ENCODE measurements around the gene JPT1. TPM values are rescaled to one million over a fixed set of nuclear protein-coding genes. Genes with fewer than 3 reads are reported as not detected.

Gene JPT1
- total RNA-seq, 1 experiment from 2014 or later = 448 TPM

DNA sequence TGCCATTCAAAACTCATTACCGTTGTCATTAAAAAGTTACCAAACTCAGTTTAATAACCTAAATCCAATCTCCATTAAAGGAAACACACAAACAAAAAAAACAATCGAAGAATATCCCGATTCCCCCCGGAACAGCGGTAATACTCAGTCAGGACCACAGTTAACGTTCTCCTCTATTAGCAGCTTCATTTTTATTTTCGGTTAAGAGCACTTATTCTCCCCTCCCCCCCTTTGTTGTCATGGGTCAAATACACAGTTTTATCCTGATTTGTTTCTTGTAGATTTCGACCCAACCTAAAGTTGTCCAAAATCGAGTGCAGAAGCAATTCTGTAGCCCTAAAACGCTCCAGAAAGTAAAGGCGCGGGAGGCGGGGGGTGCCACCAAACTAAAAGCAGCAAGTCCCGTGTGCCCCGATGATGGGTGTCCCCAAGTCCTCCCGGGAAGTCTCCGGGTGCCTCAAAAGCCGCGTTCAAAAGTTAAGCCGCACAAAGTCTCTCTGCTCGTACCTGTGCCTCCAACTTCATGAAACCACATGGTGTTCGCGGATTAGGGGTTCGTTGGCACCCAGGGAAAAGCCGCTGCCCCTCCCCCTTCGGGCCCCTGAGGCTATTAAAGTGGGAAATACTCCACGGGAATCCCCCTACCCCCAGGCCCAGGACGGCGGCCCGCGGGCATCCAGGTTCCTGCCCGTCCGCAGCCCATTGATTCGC lies 27.5 kb upstream of the JPT1 start:
- Histone ChIP-seq H3K9me3 (ENCODE audit: control insufficient read depth, insufficient read depth, low read depth, low read length) (no peaks in the 10 kb centered on the region), H3K4me3 (ENCODE audit: low read depth in 2 of 2, low read length in 2 of 2) (peak overlapping the region; percentile 88 to 98), H3K27me3 (ENCODE audit: control insufficient read depth, insufficient read depth, low read length) (no peaks in the 10 kb centered on the region), H3K27ac (ENCODE audit: low read length) (peak overlapping the region; percentile 90), H3K36me3 (ENCODE audit: control insufficient read depth, insufficient read depth, low read length) (peaks cover 18% of the 10 kb centered on the region), H3K4me1 (ENCODE audit: control insufficient read depth, insufficient read depth, low read length) (no peaks in the 10 kb centered on the region; the same call in 1 of the 2 replicates)
- ChIA-PET POLR2A (no interaction called here), CTCF (interaction anchor here (1.0 to 1.5 kb wide), 2 partner anchors 10 to 68 kb away, joined by 3 to 4 read pairs; no protein-coding TSS in a partner anchor)
- no TSS peak for BruUV-seq (replicated peaks)
- in situ Hi-C loops (cut with HindIII; ENCODE audit: low pct_unique_long_range_greater_than_20kb, low sequenced_read_pairs) (no loop called here), intact Hi-C loops (cut with micrococcal nuclease; ENCODE audit: unreplicated experiment) (no loop called here)
- no peak for DNase-seq (ENCODE audit: low read depth, low spot score)
- no peak for TF ChIP-seq POLR2AphosphoS5 (IDR thresholded peaks at IDR 0.05; ENCODE audit: low read depth, low read length)
- TF ChIP-seq SIN3A (IDR thresholded peaks at IDR 0.05; ENCODE audit: borderline replicate concordance, insufficient read depth, low read depth, low read length) = no peak
- TF ChIP-seq, protein P1, sequence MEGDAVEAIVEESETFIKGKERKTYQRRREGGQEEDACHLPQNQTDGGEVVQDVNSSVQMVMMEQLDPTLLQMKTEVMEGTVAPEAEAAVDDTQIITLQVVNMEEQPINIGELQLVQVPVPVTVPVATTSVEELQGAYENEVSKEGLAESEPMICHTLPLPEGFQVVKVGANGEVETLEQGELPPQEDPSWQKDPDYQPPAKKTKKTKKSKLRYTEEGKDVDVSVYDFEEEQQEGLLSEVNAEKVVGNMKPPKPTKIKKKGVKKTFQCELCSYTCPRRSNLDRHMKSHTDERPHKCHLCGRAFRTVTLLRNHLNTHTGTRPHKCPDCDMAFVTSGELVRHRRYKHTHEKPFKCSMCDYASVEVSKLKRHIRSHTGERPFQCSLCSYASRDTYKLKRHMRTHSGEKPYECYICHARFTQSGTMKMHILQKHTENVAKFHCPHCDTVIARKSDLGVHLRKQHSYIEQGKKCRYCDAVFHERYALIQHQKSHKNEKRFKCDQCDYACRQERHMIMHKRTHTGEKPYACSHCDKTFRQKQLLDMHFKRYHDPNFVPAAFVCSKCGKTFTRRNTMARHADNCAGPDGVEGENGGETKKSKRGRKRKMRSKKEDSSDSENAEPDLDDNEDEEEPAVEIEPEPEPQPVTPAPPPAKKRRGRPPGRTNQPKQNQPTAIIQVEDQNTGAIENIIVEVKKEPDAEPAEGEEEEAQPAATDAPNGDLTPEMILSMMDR (IDR thresholded peaks at IDR 0.05) = no peak
- no peak for TF ChIP-seq TCF7L2 (IDR thresholded peaks at IDR 0.05; ENCODE audit: low read depth, low read length)
- TF ChIP-seq, protein P2, sequence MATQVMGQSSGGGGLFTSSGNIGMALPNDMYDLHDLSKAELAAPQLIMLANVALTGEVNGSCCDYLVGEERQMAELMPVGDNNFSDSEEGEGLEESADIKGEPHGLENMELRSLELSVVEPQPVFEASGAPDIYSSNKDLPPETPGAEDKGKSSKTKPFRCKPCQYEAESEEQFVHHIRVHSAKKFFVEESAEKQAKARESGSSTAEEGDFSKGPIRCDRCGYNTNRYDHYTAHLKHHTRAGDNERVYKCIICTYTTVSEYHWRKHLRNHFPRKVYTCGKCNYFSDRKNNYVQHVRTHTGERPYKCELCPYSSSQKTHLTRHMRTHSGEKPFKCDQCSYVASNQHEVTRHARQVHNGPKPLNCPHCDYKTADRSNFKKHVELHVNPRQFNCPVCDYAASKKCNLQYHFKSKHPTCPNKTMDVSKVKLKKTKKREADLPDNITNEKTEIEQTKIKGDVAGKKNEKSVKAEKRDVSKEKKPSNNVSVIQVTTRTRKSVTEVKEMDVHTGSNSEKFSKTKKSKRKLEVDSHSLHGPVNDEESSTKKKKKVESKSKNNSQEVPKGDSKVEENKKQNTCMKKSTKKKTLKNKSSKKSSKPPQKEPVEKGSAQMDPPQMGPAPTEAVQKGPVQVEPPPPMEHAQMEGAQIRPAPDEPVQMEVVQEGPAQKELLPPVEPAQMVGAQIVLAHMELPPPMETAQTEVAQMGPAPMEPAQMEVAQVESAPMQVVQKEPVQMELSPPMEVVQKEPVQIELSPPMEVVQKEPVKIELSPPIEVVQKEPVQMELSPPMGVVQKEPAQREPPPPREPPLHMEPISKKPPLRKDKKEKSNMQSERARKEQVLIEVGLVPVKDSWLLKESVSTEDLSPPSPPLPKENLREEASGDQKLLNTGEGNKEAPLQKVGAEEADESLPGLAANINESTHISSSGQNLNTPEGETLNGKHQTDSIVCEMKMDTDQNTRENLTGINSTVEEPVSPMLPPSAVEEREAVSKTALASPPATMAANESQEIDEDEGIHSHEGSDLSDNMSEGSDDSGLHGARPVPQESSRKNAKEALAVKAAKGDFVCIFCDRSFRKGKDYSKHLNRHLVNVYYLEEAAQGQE (IDR thresholded peaks at IDR 0.05; ENCODE audit: insufficient read depth in 1 of 2, low read depth in 2 of 2, low read length in 1 of 2) = no peak
- ATAC-seq = peak; percentile 31; the same call in 1 of the 2 replicates

DNA sequence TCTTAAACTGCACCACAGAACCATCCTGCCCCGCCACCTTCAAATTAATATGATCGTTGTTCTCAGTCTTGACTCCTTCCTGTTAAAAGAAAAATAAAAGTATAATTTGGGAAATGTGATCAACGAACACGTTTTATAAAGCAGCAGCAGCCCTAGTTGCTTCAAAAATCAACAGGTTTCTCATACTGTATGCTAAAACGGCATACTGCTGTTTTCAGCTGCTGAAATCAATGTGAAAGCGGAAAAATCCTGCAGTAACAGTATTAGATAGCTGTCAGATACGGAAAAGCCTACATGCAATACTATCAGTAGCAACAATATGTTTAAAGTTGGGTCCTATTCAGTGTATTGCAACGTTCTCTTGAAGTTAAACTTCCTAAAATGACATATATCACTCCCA lies 26.8 kb upstream of the JPT1 start:
- Histone ChIP-seq H3K9me3 (ENCODE audit: control insufficient read depth, insufficient read depth, low read depth, low read length) (no peaks in the 10 kb centered on the region), H3K36me3 (ENCODE audit: control insufficient read depth, insufficient read depth, low read length) (peaks cover 18% of the 10 kb centered on the region), H3K27ac (ENCODE audit: low read length) (peak overlapping the region; percentile 90), H3K4me3 (ENCODE audit: low read depth in 2 of 2, low read length in 2 of 2) (peak overlapping the region; percentile 88 to 98), H3K27me3 (ENCODE audit: control insufficient read depth, insufficient read depth, low read length) (no peaks in the 10 kb centered on the region), H3K4me1 (ENCODE audit: control insufficient read depth, insufficient read depth, low read length) (no peaks in the 10 kb centered on the region; the same call in 1 of the 2 replicates)
- TSS peak; percentile 79 for BruUV-seq (replicated peaks)
- DNase-seq (ENCODE audit: low read depth, low spot score) = no peak
- no peak for TF ChIP-seq POLR2AphosphoS5 (IDR thresholded peaks at IDR 0.05; ENCODE audit: low read depth, low read length)
- no peak for TF ChIP-seq TCF7L2 (IDR thresholded peaks at IDR 0.05; ENCODE audit: low read depth, low read length)
- no peak for TF ChIP-seq SIN3A (IDR thresholded peaks at IDR 0.05; ENCODE audit: borderline replicate concordance, insufficient read depth, low read depth, low read length)
- TF ChIP-seq, protein P1 (IDR thresholded peaks at IDR 0.05) = no peak
- TF ChIP-seq, protein P2 (IDR thresholded peaks at IDR 0.05; ENCODE audit: insufficient read depth in 1 of 2, low read depth in 2 of 2, low read length in 1 of 2) = no peak
- intact Hi-C loops (cut with micrococcal nuclease; ENCODE audit: unreplicated experiment) = no loop called here
- in situ Hi-C loops (cut with HindIII; ENCODE audit: low pct_unique_long_range_greater_than_20kb, low sequenced_read_pairs) = no loop called here
- ATAC-seq = no peak
- ChIA-PET CTCF (interaction anchor here (1.0 to 1.5 kb wide), 2 partner anchors 9 to 67 kb away, joined by 3 to 4 read pairs; no protein-coding TSS in a partner anchor), POLR2A (interaction anchor here (0.8 kb wide), 1 partner anchor 10 kb away, joined by 3 read pairs; no protein-coding TSS in a partner anchor)

Data from Panc1 (cell line).